SK-N-SH treated with all-trans-retinoic acid at 6 μM for 48 hours (cell line): ENCODE data around the gene MYH4.

ENCODE experiments used
- ATAC-seq: fragments of 200-7000 bp; cut with Tn5 transposase; 3 replicates; pipeline ENCODE4 v1.9.1; 2020; ENCODE audit warnings: mild to moderate bottlenecking, moderate library complexity
- CSDC2 ChIP-seq: fragments of 250-450 bp; sonication (Bioruptor Pico); IDR thresholded peaks from 2 replicates; pipeline ENCODE4 v1.5.0; 2020; ENCODE audit warnings: mild to moderate bottlenecking, moderate library complexity
- ESRRG ChIP-seq: fragments of 250-450 bp; sonication (Bioruptor Pico); IDR thresholded peaks from 2 replicates; pipeline ENCODE4 v1.6.1; 2021; ENCODE audit warnings: mild to moderate bottlenecking
- GLIS3 ChIP-seq: fragments of 250-450 bp; sonication (Bioruptor Pico); IDR thresholded peaks from 2 replicates; pipeline ENCODE4 v1.5.0; 2020; ENCODE audit warnings: mild to moderate bottlenecking, moderate library complexity
- ISL1 ChIP-seq: fragments of 250-450 bp; sonication (Bioruptor Pico); IDR thresholded peaks from 2 replicates; pipeline ENCODE4 v2.1.2; 2022; ENCODE audit warnings: mild to moderate bottlenecking, moderate library complexity
- OSR1 ChIP-seq: fragments of 250-450 bp; sonication (Bioruptor Pico); IDR thresholded peaks from 2 replicates; pipeline ENCODE4 v1.8.0; 2022; ENCODE audit warnings: moderate library complexity, mild to moderate bottlenecking, inconsistent platforms
- PPARA ChIP-seq: fragments of 250-450 bp; sonication (Bioruptor Pico); IDR thresholded peaks from 2 replicates; pipeline ENCODE4 v1.5.0; 2020; ENCODE audit warnings: mild to moderate bottlenecking, borderline replicate concordance
- TCF4 ChIP-seq: fragments of 250-450 bp; sonication (Bioruptor Pico); IDR thresholded peaks from 2 replicates; pipeline ENCODE4 v1.8.0; 2021; ENCODE audit warnings: mild to moderate bottlenecking, moderate library complexity, borderline replicate concordance
- TSHZ2 ChIP-seq: fragments of 250-450 bp; sonication (Bioruptor Pico); IDR thresholded peaks from 2 replicates; pipeline ENCODE4 v1.5.0; 2020; ENCODE audit warnings: mild to moderate bottlenecking, moderate library complexity
- ZFP30 ChIP-seq: fragments of 450-650 bp; formaldehyde crosslinking; IDR thresholded peaks from 2 replicates; pipeline ENCODE4 v1.5.0; 2022; ENCODE audit warnings: mild to moderate bottlenecking, moderate library complexity
- ZNF565 ChIP-seq: fragments of 450-650 bp; formaldehyde crosslinking; conservative IDR thresholded peaks from 2 replicates; pipeline ENCODE4 v1.5.0; 2020; ENCODE audit warnings: low read depth, mild to moderate bottlenecking, moderate library complexity
- TF ChIP-seq, protein P1 (sequence below): fragments of 250-450 bp; sonication (Bioruptor Pico); IDR thresholded peaks from 2 replicates; pipeline ENCODE4 v1.5.1; 2020; ENCODE audit warnings: low read depth, mild to moderate bottlenecking, moderate library complexity
- TF ChIP-seq, protein P2 (sequence below): fragments of 250-450 bp; sonication (Bioruptor Pico); IDR thresholded peaks from 2 replicates; pipeline ENCODE4 v1.5.1; 2021; ENCODE audit warnings: mild to moderate bottlenecking, moderate library complexity

The MYH4 gene

DNA sequence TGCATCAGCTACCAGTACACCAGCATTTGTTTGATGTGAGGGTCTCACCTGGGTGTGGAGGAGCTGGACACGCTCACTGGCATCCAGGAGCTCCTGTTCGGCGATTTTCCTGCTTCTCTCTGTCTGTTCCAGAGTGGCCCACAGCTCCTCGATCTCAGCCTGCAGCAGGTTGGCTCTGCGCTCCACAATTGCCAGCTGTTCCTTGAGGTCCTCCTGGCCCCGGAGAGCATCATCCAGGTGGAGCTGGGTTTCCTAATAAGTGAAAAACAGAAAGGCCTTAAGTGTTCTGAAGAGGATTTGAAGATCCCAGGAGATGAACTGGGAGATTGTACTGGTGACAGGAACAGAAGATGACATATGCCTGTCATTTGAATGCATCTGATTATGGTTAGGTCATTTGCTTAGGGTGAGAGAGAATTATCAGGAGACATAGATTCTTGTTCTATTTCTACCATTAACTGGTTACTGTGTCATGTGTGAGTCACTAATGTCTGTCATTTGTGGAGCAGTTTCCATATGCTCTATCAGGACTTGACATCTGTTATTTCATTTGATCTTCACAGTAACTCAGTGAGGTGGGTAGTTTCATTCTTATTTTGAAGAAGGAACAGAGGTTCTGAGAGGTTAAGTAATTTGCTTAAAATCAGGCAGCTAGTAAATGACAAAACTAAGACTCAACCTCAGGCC is 75.0 kb downstream of the MYH4 start:
- TF ChIP-seq PPARA (no peak), TSHZ2 (CRISPR knock-in tag) (no peak), ZNF565 (no peak), ZFP30 (CRISPR knock-in tag) (no peak), ESRRG (CRISPR knock-in tag) (no peak), OSR1 (CRISPR knock-in tag) (no peak), CSDC2 (CRISPR knock-in tag) (no peak), GLIS3 (CRISPR knock-in tag) (no peak), TCF4 (CRISPR knock-in tag) (no peak), ISL1 (CRISPR knock-in tag) (no peak)
- TF ChIP-seq, protein P1, sequence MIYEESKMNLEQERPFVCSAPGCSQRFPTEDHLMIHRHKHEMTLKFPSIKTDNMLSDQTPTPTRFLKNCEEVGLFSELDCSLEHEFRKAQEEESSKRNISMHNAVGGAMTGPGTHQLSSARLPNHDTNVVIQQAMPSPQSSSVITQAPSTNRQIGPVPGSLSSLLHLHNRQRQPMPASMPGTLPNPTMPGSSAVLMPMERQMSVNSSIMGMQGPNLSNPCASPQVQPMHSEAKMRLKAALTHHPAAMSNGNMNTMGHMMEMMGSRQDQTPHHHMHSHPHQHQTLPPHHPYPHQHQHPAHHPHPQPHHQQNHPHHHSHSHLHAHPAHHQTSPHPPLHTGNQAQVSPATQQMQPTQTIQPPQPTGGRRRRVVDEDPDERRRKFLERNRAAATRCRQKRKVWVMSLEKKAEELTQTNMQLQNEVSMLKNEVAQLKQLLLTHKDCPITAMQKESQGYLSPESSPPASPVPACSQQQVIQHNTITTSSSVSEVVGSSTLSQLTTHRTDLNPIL (CRISPR knock-in tag), result no peak
- TF ChIP-seq, protein P2, sequence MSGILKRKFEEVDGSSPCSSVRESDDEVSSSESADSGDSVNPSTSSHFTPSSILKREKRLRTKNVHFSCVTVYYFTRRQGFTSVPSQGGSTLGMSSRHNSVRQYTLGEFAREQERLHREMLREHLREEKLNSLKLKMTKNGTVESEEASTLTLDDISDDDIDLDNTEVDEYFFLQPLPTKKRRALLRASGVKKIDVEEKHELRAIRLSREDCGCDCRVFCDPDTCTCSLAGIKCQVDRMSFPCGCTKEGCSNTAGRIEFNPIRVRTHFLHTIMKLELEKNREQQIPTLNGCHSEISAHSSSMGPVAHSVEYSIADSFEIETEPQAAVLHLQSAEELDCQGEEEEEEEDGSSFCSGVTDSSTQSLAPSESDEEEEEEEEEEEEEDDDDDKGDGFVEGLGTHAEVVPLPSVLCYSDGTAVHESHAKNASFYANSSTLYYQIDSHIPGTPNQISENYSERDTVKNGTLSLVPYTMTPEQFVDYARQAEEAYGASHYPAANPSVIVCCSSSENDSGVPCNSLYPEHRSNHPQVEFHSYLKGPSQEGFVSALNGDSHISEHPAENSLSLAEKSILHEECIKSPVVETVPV (CRISPR knock-in tag), result no peak
- no peak for ATAC-seq
